Neural progenitor cell (in vitro differentiated cells): ENCODE measurements around the gene HBD. TPM values are rescaled to one million over a fixed set of nuclear protein-coding genes. Genes with fewer than 3 reads are reported as not detected.

Experiments used
- DNase-seq: peaks from one replicate; pipeline ENCODE4 v3.0.0-alpha.2; 2016; ENCODE audit warnings: low spot score
- H2AFZ ChIP-seq: fragments of 200-600 bp; sonication (generic); replicated peaks from 2 replicates; pipeline ENCODE4 v1.6.1; 2016; ENCODE audit warnings: antibody characterized with exemption
- H3F3A ChIP-seq: fragments of 200-600 bp; sonication (generic); 2 replicates; pipeline ENCODE4 v1.6.1; 2016; ENCODE audit warnings: antibody characterized with exemption, low read depth
- H3K27ac ChIP-seq: fragments of 200-600 bp; sonication (generic); 2 replicates; pipeline ENCODE4 v1.5.1; 2016; ENCODE audit warnings: mild to moderate bottlenecking
- H3K27me3 ChIP-seq: fragments of 200-600 bp; sonication (generic); 2 replicates; pipeline ENCODE4 v1.6.1; 2016; ENCODE audit warnings: mild to moderate bottlenecking, moderate library complexity
- H3K36me3 ChIP-seq: fragments of 200-600 bp; sonication (generic); 2 replicates; pipeline ENCODE4 v1.5.1; 2016
- H3K4me1 ChIP-seq: fragments of 200-600 bp; sonication (generic); 2 replicates; pipeline ENCODE4 v1.6.1; 2016; ENCODE audit warnings: mixed run types
- H3K4me2 ChIP-seq: fragments of 200-600 bp; sonication (generic); 2 replicates; pipeline ENCODE4 v1.6.1; 2016
- H3K4me3 ChIP-seq: fragments of 200-600 bp; sonication (generic); 2 replicates; pipeline ENCODE4 v1.5.1; 2016
- H3K79me2 ChIP-seq: fragments of 200-600 bp; sonication (generic); 2 replicates; pipeline ENCODE4 v1.6.1; 2016; ENCODE audit warnings: low read depth
- H3K9ac ChIP-seq: fragments of 200-600 bp; sonication (generic); 2 replicates; pipeline ENCODE4 v1.6.1; 2016
- H3K9me3 ChIP-seq: fragments of 200-600 bp; sonication (generic); 2 replicates; pipeline ENCODE4 v1.5.1; 2016; ENCODE audit warnings: low read depth
- H4K20me1 ChIP-seq: fragments of 200-600 bp; sonication (generic); 2 replicates; pipeline ENCODE4 v1.6.1; 2016; ENCODE audit warnings: low read depth
- H3K27ac Mint-ChIP-seq: 3 replicates; pipeline ENCODE4 v1.8.0; 2021; ENCODE audit warnings: mixed read lengths
- H3K27me3 Mint-ChIP-seq: 2 replicates; pipeline ENCODE4 v1.8.0; 2022; ENCODE audit warnings: low read depth, mild to moderate bottlenecking, inconsistent platforms, moderate library complexity, mixed read lengths; ENCODE audit not compliant: insufficient read depth
- H3K36me3 Mint-ChIP-seq: 3 replicates; pipeline ENCODE4 v1.8.0; 2021; ENCODE audit warnings: mixed read lengths
- H3K4me1 Mint-ChIP-seq: 3 replicates; pipeline ENCODE4 v1.8.0; 2021; ENCODE audit warnings: mixed read lengths
- H3K4me3 Mint-ChIP-seq: 3 replicates; pipeline ENCODE4 v1.8.0; 2021; ENCODE audit warnings: mild to moderate bottlenecking, moderate library complexity, mixed read lengths
- H3K9me3 Mint-ChIP-seq: 3 replicates; pipeline ENCODE4 v1.8.0; 2020; ENCODE audit warnings: mixed read lengths
- EZH2 ChIP-seq: fragments of 200-600 bp; sonication (generic); IDR thresholded peaks from 2 replicates; pipeline ENCODE4 v1.6.1; 2017; ENCODE audit warnings: antibody characterized with exemption, mild to moderate bottlenecking, moderate library complexity
- EZH2phosphoT487 ChIP-seq: fragments of 200-600 bp; sonication (generic); IDR thresholded peaks from 2 replicates; pipeline ENCODE4 v1.6.1; 2017; ENCODE audit warnings: antibody characterized with exemption
- total RNA-seq: library from RNA; depleted of rRNA; stranded (reverse); fragments of >200 nt; gene quantifications from 2 replicates; pipeline ENCODE4 v1.2.3, GENCODE V29; 2015; ENCODE audit warnings: low replicate concordance
- TF ChIP-seq, protein P1 (sequence below): fragments of 200-600 bp; sonication (generic); IDR thresholded peaks from 2 replicates; pipeline ENCODE4 v1.5.1; 2017; ENCODE audit warnings: antibody characterized with exemption, mild to moderate bottlenecking

HBD gene
- total RNA-seq, 1 donor from 2014 or later = not detected

DNA sequence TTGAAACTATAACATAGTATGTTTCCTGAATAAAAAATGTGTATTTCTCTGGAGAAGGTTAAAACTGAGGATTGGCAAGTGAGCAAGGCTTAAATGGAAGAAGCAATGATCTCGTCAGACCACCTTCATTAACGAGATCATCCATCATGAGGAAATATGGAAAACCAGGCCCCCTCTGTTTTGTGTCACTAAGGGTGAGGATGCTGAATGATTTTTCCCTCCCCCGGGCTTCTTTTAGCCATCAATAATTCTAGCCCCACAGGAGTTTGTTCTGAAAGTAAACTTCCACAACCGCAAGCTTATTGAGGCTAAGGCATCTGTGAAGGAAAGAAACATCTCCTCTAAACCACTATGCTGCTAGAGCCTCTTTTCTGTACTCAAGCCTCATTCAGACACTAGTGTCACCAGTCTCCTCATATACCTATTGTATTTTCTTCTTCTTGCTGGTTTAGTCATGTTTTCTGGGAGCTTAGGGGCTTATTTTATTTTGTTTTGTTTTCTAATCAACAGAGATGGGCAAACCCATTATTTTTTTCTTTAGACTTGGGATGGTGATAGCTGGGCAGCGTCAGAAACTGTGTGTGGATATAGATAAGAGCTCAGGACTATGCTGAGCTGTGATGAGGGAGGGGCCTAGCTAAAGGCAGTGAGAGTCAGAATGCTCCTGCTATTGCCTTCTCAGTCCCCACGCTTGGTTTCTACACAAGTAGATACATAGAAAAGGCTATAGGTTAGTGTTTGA is 41.3 kb upstream of the HBD start:
- Histone ChIP-seq H3K36me3 (no peaks in the 10 kb centered on the region), H3F3A (no peaks in the 10 kb centered on the region), H4K20me1 (no peaks in the 10 kb centered on the region), H2AFZ (no peak overlapping the region), H3K9ac (no peak overlapping the region), H3K79me2 (no peaks in the 10 kb centered on the region), H3K27me3 (no peaks in the 10 kb centered on the region), H3K27ac (no peak overlapping the region), H3K4me1 (peaks cover 7% of the 10 kb centered on the region), H3K4me2 (no peak overlapping the region), H3K4me3 (no peak overlapping the region), H3K9me3 (no peaks in the 10 kb centered on the region)
- no peaks in the 10 kb centered on the region for H3K36me3 Mint-ChIP-seq
- H3K4me3 Mint-ChIP-seq = no peak overlapping the region
- peaks cover 4% of the 10 kb centered on the region for H3K4me1 Mint-ChIP-seq
- H3K27ac Mint-ChIP-seq = no peak overlapping the region
- no peaks in the 10 kb centered on the region for H3K27me3 Mint-ChIP-seq
- no peak for DNase-seq
- TF ChIP-seq EZH2 (no peak), EZH2phosphoT487 (no peak)
- TF ChIP-seq, protein P1, sequence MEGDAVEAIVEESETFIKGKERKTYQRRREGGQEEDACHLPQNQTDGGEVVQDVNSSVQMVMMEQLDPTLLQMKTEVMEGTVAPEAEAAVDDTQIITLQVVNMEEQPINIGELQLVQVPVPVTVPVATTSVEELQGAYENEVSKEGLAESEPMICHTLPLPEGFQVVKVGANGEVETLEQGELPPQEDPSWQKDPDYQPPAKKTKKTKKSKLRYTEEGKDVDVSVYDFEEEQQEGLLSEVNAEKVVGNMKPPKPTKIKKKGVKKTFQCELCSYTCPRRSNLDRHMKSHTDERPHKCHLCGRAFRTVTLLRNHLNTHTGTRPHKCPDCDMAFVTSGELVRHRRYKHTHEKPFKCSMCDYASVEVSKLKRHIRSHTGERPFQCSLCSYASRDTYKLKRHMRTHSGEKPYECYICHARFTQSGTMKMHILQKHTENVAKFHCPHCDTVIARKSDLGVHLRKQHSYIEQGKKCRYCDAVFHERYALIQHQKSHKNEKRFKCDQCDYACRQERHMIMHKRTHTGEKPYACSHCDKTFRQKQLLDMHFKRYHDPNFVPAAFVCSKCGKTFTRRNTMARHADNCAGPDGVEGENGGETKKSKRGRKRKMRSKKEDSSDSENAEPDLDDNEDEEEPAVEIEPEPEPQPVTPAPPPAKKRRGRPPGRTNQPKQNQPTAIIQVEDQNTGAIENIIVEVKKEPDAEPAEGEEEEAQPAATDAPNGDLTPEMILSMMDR = no peak
- H3K9me3 Mint-ChIP-seq = no peaks in the 10 kb centered on the region

DNA sequence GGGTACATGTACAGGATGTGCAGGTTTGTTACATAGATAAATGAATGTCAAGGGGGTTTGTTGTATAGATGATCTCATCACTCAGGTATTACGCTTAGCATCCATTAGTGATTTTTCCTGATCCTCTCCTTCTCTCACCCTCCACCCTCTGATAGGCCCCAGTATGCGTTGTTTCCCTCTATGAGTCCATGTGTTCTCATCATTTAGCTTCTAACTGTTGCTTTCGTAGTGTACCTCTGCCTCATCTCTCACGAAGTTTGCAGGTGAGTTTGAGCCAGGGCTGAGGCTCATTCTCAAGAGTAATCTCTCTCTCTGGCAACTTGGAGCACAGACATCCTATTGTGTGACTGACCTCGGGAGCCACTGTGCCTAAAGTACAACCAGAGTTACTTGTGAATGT is 40.1 kb upstream of the HBD start:
- Histone ChIP-seq H2AFZ (no peak overlapping the region), H3K4me3 (no peak overlapping the region), H3K79me2 (no peaks in the 10 kb centered on the region), H3K27me3 (no peaks in the 10 kb centered on the region), H3K4me1 (peaks cover 9% of the 10 kb centered on the region), H3K9me3 (no peaks in the 10 kb centered on the region), H4K20me1 (no peaks in the 10 kb centered on the region), H3K4me2 (no peak overlapping the region), H3K9ac (no peak overlapping the region), H3F3A (no peaks in the 10 kb centered on the region), H3K27ac (no peak overlapping the region), H3K36me3 (no peaks in the 10 kb centered on the region)
- Mint-ChIP-seq H3K4me1 (peaks cover 3% of the 10 kb centered on the region), H3K27me3 (no peaks in the 10 kb centered on the region), H3K36me3 (no peaks in the 10 kb centered on the region), H3K9me3 (no peaks in the 10 kb centered on the region), H3K27ac (no peak overlapping the region), H3K4me3 (no peak overlapping the region)
- TF ChIP-seq EZH2 = no peak
- TF ChIP-seq EZH2phosphoT487 = no peak
- TF ChIP-seq, protein P1 = no peak
- no peak for DNase-seq

DNA sequence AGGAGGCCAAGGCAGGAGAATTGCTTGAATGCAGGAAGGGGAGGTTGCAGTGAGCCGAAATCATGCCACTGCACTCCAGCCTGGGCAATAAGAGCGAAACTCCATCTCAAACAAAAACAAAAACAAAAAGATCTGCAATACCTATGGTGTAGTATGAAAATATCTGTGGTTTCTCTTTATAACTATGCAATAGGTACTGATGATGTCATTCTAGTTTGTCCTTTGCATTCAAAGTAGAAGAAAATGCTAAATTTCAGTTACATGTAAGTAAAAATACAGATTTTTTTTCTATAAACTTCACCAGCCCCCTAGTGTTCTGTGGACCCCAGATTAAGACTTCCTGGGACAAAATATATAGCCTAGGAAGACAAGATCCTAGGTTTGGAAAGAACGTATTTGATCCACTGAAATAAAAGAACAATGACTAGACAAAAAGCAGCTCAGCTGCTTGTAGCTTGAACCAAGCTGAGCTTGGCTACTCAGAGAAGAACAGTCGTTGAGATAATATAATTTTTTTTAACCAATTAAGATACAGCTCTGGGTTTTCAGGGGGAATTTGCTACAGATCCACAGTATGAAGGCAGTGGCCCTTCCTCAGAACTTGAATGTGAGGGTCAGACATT is 38.2 kb upstream of the HBD start:
- Histone ChIP-seq H3F3A (no peaks in the 10 kb centered on the region), H3K79me2 (no peaks in the 10 kb centered on the region), H4K20me1 (no peaks in the 10 kb centered on the region), H3K9ac (no peak overlapping the region), H2AFZ (no peak overlapping the region), H3K27me3 (no peaks in the 10 kb centered on the region), H3K27ac (no peak overlapping the region), H3K4me2 (no peak overlapping the region), H3K36me3 (no peaks in the 10 kb centered on the region), H3K4me3 (no peak overlapping the region), H3K4me1 (peaks cover 9% of the 10 kb centered on the region), H3K9me3 (no peaks in the 10 kb centered on the region)
- TF ChIP-seq EZH2 = no peak
- TF ChIP-seq, protein P1 = no peak
- TF ChIP-seq EZH2phosphoT487 = no peak
- Mint-ChIP-seq H3K27me3 (peaks cover 8% of the 10 kb centered on the region), H3K36me3 (no peaks in the 10 kb centered on the region), H3K4me3 (no peak overlapping the region), H3K9me3 (no peaks in the 10 kb centered on the region), H3K4me1 (peaks cover 3% of the 10 kb centered on the region), H3K27ac (no peak overlapping the region)
- DNase-seq = no peak
